K562 (cell line): ENCODE measurements around the gene TCEAL8. TPM values are rescaled to one million over a fixed set of nuclear protein-coding genes. Genes with fewer than 3 reads are reported as not detected.

Source experiments
- BHLHE40 ChIP-seq: IDR thresholded peaks from 2 replicates; pipeline ENCODE4 v1.6.1; 2011; ENCODE audit warnings: low read length, improper control_type of control experiment
- CBX2 ChIP-seq: fragments of 200-600 bp; sonication (generic); IDR thresholded peaks from one replicate; pipeline ENCODE4 v1.6.1; 2012; ENCODE audit warnings: mild to moderate bottlenecking, low read length, inconsistent platforms; ENCODE audit not compliant: insufficient read depth, poor library complexity, severe bottlenecking
- CHD1 ChIP-seq: fragments of 200-600 bp; sonication (generic); IDR thresholded peaks from one replicate; pipeline ENCODE4 v1.6.1; 2012; ENCODE audit warnings: mild to moderate bottlenecking, moderate library complexity, low read length, inconsistent platforms
- FOSL1 ChIP-seq: fragments of 200-800 bp; sonication (Bioruptor generic); conservative IDR thresholded peaks from 2 replicates; pipeline ENCODE4 v1.6.1; 2016; ENCODE audit warnings: missing genetic modification characterization, missing compliant biosample characterization
- GABPA ChIP-seq: fragments of 200-800 bp; sonication (Bioruptor generic); conservative IDR thresholded peaks from 2 replicates; pipeline ENCODE4 v1.6.1; 2016; ENCODE audit warnings: low read depth, missing genetic modification characterization, missing compliant biosample characterization
- HMG20A ChIP-seq: fragments of 450-650 bp; formaldehyde crosslinking; conservative IDR thresholded peaks from 2 replicates; pipeline ENCODE4 v1.4.0; 2020; ENCODE audit warnings: mild to moderate bottlenecking, mixed read lengths
- MTA1 ChIP-seq: fragments of 450-650 bp; IDR thresholded peaks from 2 replicates; pipeline ENCODE4 v1.6.1; 2017; ENCODE audit warnings: borderline replicate concordance
- NCOA2 ChIP-seq, 2 experiments: fragments of 450-650 bp; IDR thresholded peaks; 2 replicates each; pipeline ENCODE4 v1.6.1; 2018; ENCODE audit warnings: mild to moderate bottlenecking in 2 of 2, moderate library complexity in 1 of 2; ENCODE audit not compliant: partially characterized antibody in 2 of 2
- RBBP5 ChIP-seq: fragments of 200-600 bp; sonication (generic); IDR thresholded peaks from 2 replicates; pipeline ENCODE4 v1.6.1; 2012; ENCODE audit warnings: borderline replicate concordance, mild to moderate bottlenecking, low read length, control low read depth, inconsistent platforms; ENCODE audit not compliant: insufficient read depth, poor library complexity, severe bottlenecking
- RBFOX2 ChIP-seq: fragments of 200-400 bp; formaldehyde crosslinking; IDR thresholded peaks from 2 replicates; pipeline ENCODE4 v1.6.1; 2017; ENCODE audit warnings: low read depth, mild to moderate bottlenecking, low read length, moderate library complexity
- SOX6 ChIP-seq: fragments of 450-650 bp; IDR thresholded peaks from 2 replicates; pipeline ENCODE4 v1.6.1; 2014; ENCODE audit warnings: mild to moderate bottlenecking
- TAF1 ChIP-seq: IDR thresholded peaks from 2 replicates; pipeline ENCODE4 v1.6.1; 2011; ENCODE audit warnings: mild to moderate bottlenecking, low read length, moderate library complexity; ENCODE audit not compliant: insufficient read depth, control insufficient read depth, severe bottlenecking; ENCODE audit errors: extremely low read depth
- TBP ChIP-seq: optimal IDR thresholded peaks from 2 replicates; pipeline ENCODE3; 2011; ENCODE audit warnings: low read depth, low read length, improper control_type of control experiment
- USF1 ChIP-seq: sonication (generic); formaldehyde crosslinking; IDR thresholded peaks from 2 replicates; pipeline ENCODE4 v1.9.0; 2022; ENCODE audit warnings: mild to moderate bottlenecking, missing genetic modification reagents
- USF2 ChIP-seq: sonication (generic); formaldehyde crosslinking; IDR thresholded peaks from 2 replicates; pipeline ENCODE4 v1.5.0; 2020; ENCODE audit warnings: missing genetic modification reagents
- ZBTB26 ChIP-seq: fragments of 450-650 bp; formaldehyde crosslinking; IDR thresholded peaks from 2 replicates; pipeline ENCODE4 v1.4.0; 2022; ENCODE audit warnings: missing genetic modification characterization
- ZFPM2 ChIP-seq: fragments of 250-450 bp; sonication (Bioruptor Pico); IDR thresholded peaks from 2 replicates; pipeline ENCODE4 v1.5.1; 2022; ENCODE audit warnings: mild to moderate bottlenecking
- ZNF140 ChIP-seq: fragments of 250-450 bp; sonication (Bioruptor Pico); IDR thresholded peaks from 2 replicates; pipeline ENCODE4 v1.8.0; 2021; ENCODE audit warnings: moderate library complexity, mild to moderate bottlenecking, inconsistent platforms
- polyA plus RNA-seq, 8 experiments: library from polyadenylated mRNA; depleted of rRNA in 4 of 8; stranded (reverse) in 5 of 8; unstranded in 3 of 8; fragments of >200 nt; fragmentation: Nextera tagmentation in 2 of 8; fragmentation: Illumina TruSeq in 1 of 8; extraction: Ambion mirVana in 2 of 8; extraction: Trizol in 1 of 8; gene quantifications; 2 replicates each; pipeline versions ENCODE4 v1.2.1 to v1.2.3, GENCODE V29; 2011 to 2014; ENCODE audit warnings: inconsistent platforms in 1 of 8, missing spikeins in 1 of 8
- total RNA-seq, 7 experiments: library from RNA; depleted of rRNA in 6 of 7; stranded (reverse); fragments of >200 nt in 6 of 7; fragmentation: Illumina TruSeq in 2 of 7; extraction: Trizol in 2 of 7; gene quantifications; 2 replicates each; pipeline versions ENCODE4 v1.2.1 to v1.2.3, GENCODE V29; 2011 to 2021; ENCODE audit warnings: low replicate concordance in 1 of 7
- TF ChIP-seq, protein P1 (sequence below): fragments of 250-450 bp; sonication (Bioruptor Pico); IDR thresholded peaks from 2 replicates; pipeline ENCODE4 v1.8.0; 2021; ENCODE audit warnings: mild to moderate bottlenecking, moderate library complexity
- TF ChIP-seq, protein P2 (sequence below): fragments of 200-800 bp; sonication (Bioruptor generic); IDR thresholded peaks from 2 replicates; pipeline ENCODE4 v1.6.1; 2017; ENCODE audit warnings: missing genetic modification characterization, missing compliant biosample characterization
- TF ChIP-seq, protein P3 (sequence below): sonication (generic); formaldehyde crosslinking; IDR thresholded peaks from 2 replicates; pipeline ENCODE4 v1.8.1; 2023; ENCODE audit warnings: mild to moderate bottlenecking, missing genetic modification reagents

Gene TCEAL8
- total and polyA plus RNA-seq, 9 of the 15 experiments (the other 6 are each of a cell fraction or from before 2014, with no cell fraction given): 49.0 to 178 (median 101) TPM

GRCh38 chrX:103254921-103255493 lies at the start of gene TCEAL8 (continued):
- TF ChIP-seq USF2 (CRISPR knock-in tag): peak; percentile 87
- no peak for TF ChIP-seq CBX2
- no peak for TF ChIP-seq NCOA2 (IDR thresholded peaks at IDR 0.05; ENCODE audit: partially characterized antibody in 2 of 2)
- TF ChIP-seq FOSL1 (tag): peak; percentile 33; the same call in 1 of the 2 replicates
- no peak for TF ChIP-seq HMG20A (CRISPR knock-in tag)
- peak; percentile 92 for TF ChIP-seq BHLHE40
- no peak for TF ChIP-seq RBBP5
- peak; percentile 29; the same call in 1 of the 2 replicates for TF ChIP-seq MTA1
- TF ChIP-seq, protein P1, sequence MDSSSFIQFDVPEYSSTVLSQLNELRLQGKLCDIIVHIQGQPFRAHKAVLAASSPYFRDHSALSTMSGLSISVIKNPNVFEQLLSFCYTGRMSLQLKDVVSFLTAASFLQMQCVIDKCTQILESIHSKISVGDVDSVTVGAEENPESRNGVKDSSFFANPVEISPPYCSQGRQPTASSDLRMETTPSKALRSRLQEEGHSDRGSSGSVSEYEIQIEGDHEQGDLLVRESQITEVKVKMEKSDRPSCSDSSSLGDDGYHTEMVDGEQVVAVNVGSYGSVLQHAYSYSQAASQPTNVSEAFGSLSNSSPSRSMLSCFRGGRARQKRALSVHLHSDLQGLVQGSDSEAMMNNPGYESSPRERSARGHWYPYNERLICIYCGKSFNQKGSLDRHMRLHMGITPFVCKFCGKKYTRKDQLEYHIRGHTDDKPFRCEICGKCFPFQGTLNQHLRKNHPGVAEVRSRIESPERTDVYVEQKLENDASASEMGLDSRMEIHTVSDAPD (CRISPR knock-in tag): no peak
- TF ChIP-seq CHD1: peak; percentile 19
- peak; percentile 48; the same call in 1 of the 2 replicates for TF ChIP-seq RBFOX2
- 0 out of 2 replicates have a peak, but pooled peaks have one; percentile 32 for TF ChIP-seq SOX6
- TF ChIP-seq ZNF140 (CRISPR knock-in tag): no peak
- no peak for TF ChIP-seq ZFPM2 (CRISPR knock-in tag)
- peak; percentile 39 for TF ChIP-seq TAF1
- TF ChIP-seq TBP: peak; percentile 21
- peak; percentile 6; the same call in 1 of the 2 replicates for TF ChIP-seq GABPA
- TF ChIP-seq USF1 (CRISPR knock-in tag): peak; percentile 89
- TF ChIP-seq, protein P2, sequence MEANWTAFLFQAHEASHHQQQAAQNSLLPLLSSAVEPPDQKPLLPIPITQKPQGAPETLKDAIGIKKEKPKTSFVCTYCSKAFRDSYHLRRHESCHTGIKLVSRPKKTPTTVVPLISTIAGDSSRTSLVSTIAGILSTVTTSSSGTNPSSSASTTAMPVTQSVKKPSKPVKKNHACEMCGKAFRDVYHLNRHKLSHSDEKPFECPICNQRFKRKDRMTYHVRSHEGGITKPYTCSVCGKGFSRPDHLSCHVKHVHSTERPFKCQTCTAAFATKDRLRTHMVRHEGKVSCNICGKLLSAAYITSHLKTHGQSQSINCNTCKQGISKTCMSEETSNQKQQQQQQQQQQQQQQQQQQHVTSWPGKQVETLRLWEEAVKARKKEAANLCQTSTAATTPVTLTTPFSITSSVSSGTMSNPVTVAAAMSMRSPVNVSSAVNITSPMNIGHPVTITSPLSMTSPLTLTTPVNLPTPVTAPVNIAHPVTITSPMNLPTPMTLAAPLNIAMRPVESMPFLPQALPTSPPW (CRISPR knock-in tag): peak; percentile 75
- TF ChIP-seq ZBTB26 (CRISPR knock-in tag): no peak
- TF ChIP-seq, protein P3, sequence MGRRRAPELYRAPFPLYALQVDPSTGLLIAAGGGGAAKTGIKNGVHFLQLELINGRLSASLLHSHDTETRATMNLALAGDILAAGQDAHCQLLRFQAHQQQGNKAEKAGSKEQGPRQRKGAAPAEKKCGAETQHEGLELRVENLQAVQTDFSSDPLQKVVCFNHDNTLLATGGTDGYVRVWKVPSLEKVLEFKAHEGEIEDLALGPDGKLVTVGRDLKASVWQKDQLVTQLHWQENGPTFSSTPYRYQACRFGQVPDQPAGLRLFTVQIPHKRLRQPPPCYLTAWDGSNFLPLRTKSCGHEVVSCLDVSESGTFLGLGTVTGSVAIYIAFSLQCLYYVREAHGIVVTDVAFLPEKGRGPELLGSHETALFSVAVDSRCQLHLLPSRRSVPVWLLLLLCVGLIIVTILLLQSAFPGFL (CRISPR knock-in tag): no peak
